Duodenal mucosa (tissue), 2 donors: ENCODE results near the gene SLC66A1.

ENCODE experiments used
- H3K27ac ChIP-seq: one replicate; pipeline ENCODE4 v1.7.0; 2013; ENCODE audit warnings: low read depth, low read length
- H3K27me3 ChIP-seq, 2 donors: one replicate each; pipeline ENCODE4 v1.7.0; 2013; ENCODE audit warnings: low read length in 2 of 2, control low read depth in 1 of 2; ENCODE audit not compliant: insufficient read depth in 2 of 2, control insufficient read depth in 1 of 2
- H3K36me3 ChIP-seq, 2 donors: one replicate each; pipeline ENCODE4 v1.7.0; 2013; ENCODE audit warnings: low read length in 2 of 2, control low read depth in 1 of 2; ENCODE audit not compliant: insufficient read depth in 2 of 2, control insufficient read depth in 1 of 2
- H3K4me1 ChIP-seq, 2 donors: one replicate each; pipeline ENCODE4 v1.7.0; 2013; ENCODE audit warnings: low read length in 2 of 2, control low read depth in 1 of 2; ENCODE audit not compliant: insufficient read depth in 2 of 2, control insufficient read depth in 1 of 2
- H3K4me3 ChIP-seq, 2 donors: one replicate each; pipeline ENCODE4 v1.7.0; 2013; ENCODE audit warnings: low read length in 2 of 2, low read depth in 1 of 2
- H3K9ac ChIP-seq, 2 donors: one replicate each; pipeline ENCODE4 v1.7.0; 2013; ENCODE audit warnings: low read length in 2 of 2, low read depth in 1 of 2
- H3K9me3 ChIP-seq, 2 donors: one replicate each; pipeline ENCODE4 v1.7.0; 2013; ENCODE audit warnings: low read length in 2 of 2, control low read depth in 1 of 2; ENCODE audit not compliant: control insufficient read depth in 1 of 2

Gene SLC66A1

GRCh38 chr1:19349999-19350398 is 37.9 kb downstream of the SLC66A1 start:
- Histone ChIP-seq H3K9ac (no peak overlapping the region), H3K4me1 (peaks cover 0 to 7% of the 10 kb centered on the region in 2 donors), H3K36me3 (peaks cover 42 to 67% of the 10 kb centered on the region in 2 donors), H3K27ac (no peak overlapping the region), H3K27me3 (no peaks in the 10 kb centered on the region), H3K9me3 (no peaks in the 10 kb centered on the region), H3K4me3 (no peak overlapping the region)

GRCh38 chr1:19350566-19350965 is 38.4 kb downstream of the SLC66A1 start:
- no peak overlapping the region for H3K9ac ChIP-seq
- H3K36me3 ChIP-seq = peaks cover 46 to 65% of the 10 kb centered on the region in 2 donors
- no peaks in the 10 kb centered on the region for H3K27me3 ChIP-seq
- H3K9me3 ChIP-seq = no peaks in the 10 kb centered on the region
- no peak overlapping the region for H3K27ac ChIP-seq
- peaks cover 0 to 7% of the 10 kb centered on the region in 2 donors for H3K4me1 ChIP-seq
- H3K4me3 ChIP-seq = no peak overlapping the region

GRCh38 chr1:19351873-19352272 is 39.7 kb downstream of the SLC66A1 start:
- H3K4me1 ChIP-seq = peaks cover 0 to 7% of the 10 kb centered on the region in 2 donors
- H3K4me3 ChIP-seq = no peak overlapping the region
- H3K9ac ChIP-seq = no peak overlapping the region
- H3K36me3 ChIP-seq = peaks cover 53 to 75% of the 10 kb centered on the region in 2 donors
- no peaks in the 10 kb centered on the region for H3K9me3 ChIP-seq
- H3K27me3 ChIP-seq = no peaks in the 10 kb centered on the region
- no peak overlapping the region for H3K27ac ChIP-seq

- Histone ChIP-seq H3K27me3 (no peaks in the 10 kb centered on the region), H3K4me3 (no peak overlapping the region), H3K4me1 (no peaks in the 10 kb centered on the region), H3K36me3 (peaks cover 56 to 83% of the 10 kb centered on the region in 2 donors), H3K27ac (no peak overlapping the region), H3K9me3 (no peaks in the 10 kb centered on the region), H3K9ac (no peak overlapping the region)
Measured at GRCh38 chr1:19352839-19353238, 40.7 kb downstream of the SLC66A1 start.

GRCh38 chr1:19353596-19353995 is 41.5 kb downstream of the SLC66A1 start:
- H3K4me1 ChIP-seq = peaks cover 0 to 2% of the 10 kb centered on the region in 2 donors
- H3K27me3 ChIP-seq = no peaks in the 10 kb centered on the region
- no peaks in the 10 kb centered on the region for H3K9me3 ChIP-seq
- H3K9ac ChIP-seq = no peak overlapping the region
- H3K36me3 ChIP-seq = peaks cover 56 to 83% of the 10 kb centered on the region in 2 donors
- H3K27ac ChIP-seq = no peak overlapping the region
- H3K4me3 ChIP-seq = no peak overlapping the region

GRCh38 chr1:19354531-19354981 is 42.4 kb downstream of the SLC66A1 start:
- Histone ChIP-seq H3K36me3 (peaks cover 53 to 80% of the 10 kb centered on the region in 2 donors), H3K4me1 (peaks cover 0 to 4% of the 10 kb centered on the region in 2 donors), H3K27me3 (no peaks in the 10 kb centered on the region), H3K9me3 (no peaks in the 10 kb centered on the region), H3K4me3 (no peak overlapping the region), H3K9ac (no peak overlapping the region), H3K27ac (no peak overlapping the region)

- peaks cover 53 to 75% of the 10 kb centered on the region in 2 donors for H3K36me3 ChIP-seq
- no peak overlapping the region for H3K4me3 ChIP-seq
- peaks cover 0 to 7% of the 10 kb centered on the region in 2 donors for H3K4me1 ChIP-seq
- no peak overlapping the region for H3K27ac ChIP-seq
- H3K27me3 ChIP-seq = no peaks in the 10 kb centered on the region
- H3K9me3 ChIP-seq = no peaks in the 10 kb centered on the region
- no peak overlapping the region for H3K9ac ChIP-seq
Measured at GRCh38 chr1:19356266-19356665, 44.1 kb downstream of the SLC66A1 start.

- Histone ChIP-seq H3K9me3 (no peaks in the 10 kb centered on the region), H3K9ac (no peak overlapping the region), H3K4me1 (peaks cover 0 to 7% of the 10 kb centered on the region in 2 donors), H3K27me3 (no peaks in the 10 kb centered on the region), H3K36me3 (peaks cover 42 to 63% of the 10 kb centered on the region in 2 donors), H3K27ac (no peak overlapping the region), H3K4me3 (no peak overlapping the region)
Measured at GRCh38 chr1:19357299-19357986, 45.3 kb downstream of the SLC66A1 start.

GRCh38 chr1:19358710-19359109 is 46.6 kb downstream of the SLC66A1 start:
- no peak overlapping the region for H3K4me3 ChIP-seq
- no peaks in the 10 kb centered on the region for H3K9me3 ChIP-seq
- no peaks in the 10 kb centered on the region for H3K27me3 ChIP-seq
- peaks cover 33 to 62% of the 10 kb centered on the region in 2 donors for H3K36me3 ChIP-seq
- no peak overlapping the region for H3K27ac ChIP-seq
- peaks cover 0 to 13% of the 10 kb centered on the region in 2 donors for H3K4me1 ChIP-seq
- H3K9ac ChIP-seq = no peak overlapping the region

- H3K9ac ChIP-seq = peak overlapping the region in 1 of 2 donors; percentile 18
- H3K36me3 ChIP-seq = peaks cover 32 to 56% of the 10 kb centered on the region in 2 donors
- H3K27ac ChIP-seq = no peak overlapping the region
- H3K4me1 ChIP-seq = peaks cover 4 to 19% of the 10 kb centered on the region in 2 donors
- H3K9me3 ChIP-seq = no peaks in the 10 kb centered on the region
- H3K27me3 ChIP-seq = no peaks in the 10 kb centered on the region
- no peak overlapping the region for H3K4me3 ChIP-seq
Measured at GRCh38 chr1:19359357-19359756, 47.2 kb downstream of the SLC66A1 start.
